ENCODE measurements around the gene SFT2D1. TPM values are rescaled to one million over a fixed set of nuclear protein-coding genes. Genes with fewer than 3 reads are reported as not detected.

SFT2D1 gene
- total and polyA plus RNA-seq, 9 of the 15 experiments (the other 6 are each of a cell fraction or from before 2014, with no cell fraction given): 54.4 to 140 (median 74.6) TPM

- TF ChIP-seq KAT8 (IDR thresholded peaks at IDR 0.05; ENCODE audit: low read depth) (no peak), ILK (tag; IDR thresholded peaks at IDR 0.05; ENCODE audit: borderline replicate concordance, low read depth) (no peak), ZNF175 (CRISPR knock-in tag; IDR thresholded peaks at IDR 0.05; ENCODE audit: low read depth) (0 out of 2 replicates have a peak, but pooled peaks have one; percentile 32), HDGF (IDR thresholded peaks at IDR 0.05) (no peak), ZKSCAN8 (CRISPR knock-in tag; IDR thresholded peaks at IDR 0.05) (no peak), RB1 (IDR thresholded peaks at IDR 0.05; ENCODE audit: low read depth) (no peak), ZNF444 (CRISPR knock-in tag; IDR thresholded peaks at IDR 0.05) (no peak), SRSF3 (IDR thresholded peaks at IDR 0.05; ENCODE audit: insufficient read depth, low read length) (no peak), ILF3 (IDR thresholded peaks at IDR 0.05; ENCODE audit: borderline replicate concordance) (no peak), TFAM (CRISPR knock-in tag; conservative IDR thresholded peaks at IDR 0.05) (no peak), PTTG1 (tag; IDR thresholded peaks at IDR 0.05; ENCODE audit: low read depth) (no peak), ATF7 (IDR thresholded peaks at IDR 0.05) (0 out of 2 replicates have a peak, but pooled peaks have one; percentile 32), CBX3 (IDR thresholded peaks at IDR 0.05; ENCODE audit: borderline replicate concordance in 1 of 2, low read length in 2 of 2) (peak in 1 of 2 experiments; percentile 29; a peak in 1 of 3 replicates), NBN (IDR thresholded peaks at IDR 0.05; ENCODE audit: low read depth) (no peak), SIRT6 (IDR thresholded peaks at IDR 0.05; ENCODE audit: low read depth, low read length) (no peak), TRIM24 (IDR thresholded peaks at IDR 0.05) (no peak), MAZ (CRISPR knock-in tag; conservative IDR thresholded peaks at IDR 0.05 in 1 of 2, IDR thresholded peaks at IDR 0.05 in 1 of 2) (no peak), ARHGAP35 (IDR thresholded peaks at IDR 0.05; ENCODE audit: partially characterized antibody) (no peak), ZBED1 (IDR thresholded peaks at IDR 0.05) (no peak), GATAD2A (IDR thresholded peaks at IDR 0.05) (no peak), RBM15 (IDR thresholded peaks at IDR 0.05; ENCODE audit: insufficient read depth, low read length) (no peak)
- TF ChIP-seq, protein P1, sequence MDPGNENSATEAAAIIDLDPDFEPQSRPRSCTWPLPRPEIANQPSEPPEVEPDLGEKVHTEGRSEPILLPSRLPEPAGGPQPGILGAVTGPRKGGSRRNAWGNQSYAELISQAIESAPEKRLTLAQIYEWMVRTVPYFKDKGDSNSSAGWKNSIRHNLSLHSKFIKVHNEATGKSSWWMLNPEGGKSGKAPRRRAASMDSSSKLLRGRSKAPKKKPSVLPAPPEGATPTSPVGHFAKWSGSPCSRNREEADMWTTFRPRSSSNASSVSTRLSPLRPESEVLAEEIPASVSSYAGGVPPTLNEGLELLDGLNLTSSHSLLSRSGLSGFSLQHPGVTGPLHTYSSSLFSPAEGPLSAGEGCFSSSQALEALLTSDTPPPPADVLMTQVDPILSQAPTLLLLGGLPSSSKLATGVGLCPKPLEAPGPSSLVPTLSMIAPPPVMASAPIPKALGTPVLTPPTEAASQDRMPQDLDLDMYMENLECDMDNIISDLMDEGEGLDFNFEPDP (CRISPR knock-in tag; IDR thresholded peaks at IDR 0.05): no peak
- TF ChIP-seq, protein P2, sequence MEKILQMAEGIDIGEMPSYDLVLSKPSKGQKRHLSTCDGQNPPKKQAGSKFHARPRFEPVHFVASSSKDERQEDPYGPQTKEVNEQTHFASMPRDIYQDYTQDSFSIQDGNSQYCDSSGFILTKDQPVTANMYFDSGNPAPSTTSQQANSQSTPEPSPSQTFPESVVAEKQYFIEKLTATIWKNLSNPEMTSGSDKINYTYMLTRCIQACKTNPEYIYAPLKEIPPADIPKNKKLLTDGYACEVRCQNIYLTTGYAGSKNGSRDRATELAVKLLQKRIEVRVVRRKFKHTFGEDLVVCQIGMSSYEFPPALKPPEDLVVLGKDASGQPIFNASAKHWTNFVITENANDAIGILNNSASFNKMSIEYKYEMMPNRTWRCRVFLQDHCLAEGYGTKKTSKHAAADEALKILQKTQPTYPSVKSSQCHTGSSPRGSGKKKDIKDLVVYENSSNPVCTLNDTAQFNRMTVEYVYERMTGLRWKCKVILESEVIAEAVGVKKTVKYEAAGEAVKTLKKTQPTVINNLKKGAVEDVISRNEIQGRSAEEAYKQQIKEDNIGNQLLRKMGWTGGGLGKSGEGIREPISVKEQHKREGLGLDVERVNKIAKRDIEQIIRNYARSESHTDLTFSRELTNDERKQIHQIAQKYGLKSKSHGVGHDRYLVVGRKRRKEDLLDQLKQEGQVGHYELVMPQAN (IDR thresholded peaks at IDR 0.05; ENCODE audit: borderline replicate concordance): no peak
- TF ChIP-seq, protein P3, sequence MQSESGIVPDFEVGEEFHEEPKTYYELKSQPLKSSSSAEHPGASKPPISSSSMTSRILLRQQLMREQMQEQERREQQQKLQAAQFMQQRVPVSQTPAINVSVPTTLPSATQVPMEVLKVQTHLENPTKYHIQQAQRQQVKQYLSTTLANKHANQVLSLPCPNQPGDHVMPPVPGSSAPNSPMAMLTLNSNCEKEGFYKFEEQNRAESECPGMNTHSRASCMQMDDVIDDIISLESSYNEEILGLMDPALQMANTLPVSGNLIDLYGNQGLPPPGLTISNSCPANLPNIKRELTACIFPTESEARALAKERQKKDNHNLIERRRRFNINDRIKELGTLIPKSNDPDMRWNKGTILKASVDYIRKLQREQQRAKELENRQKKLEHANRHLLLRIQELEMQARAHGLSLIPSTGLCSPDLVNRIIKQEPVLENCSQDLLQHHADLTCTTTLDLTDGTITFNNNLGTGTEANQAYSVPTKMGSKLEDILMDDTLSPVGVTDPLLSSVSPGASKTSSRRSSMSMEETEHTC (IDR thresholded peaks at IDR 0.05): no peak
- TF ChIP-seq, protein P4, sequence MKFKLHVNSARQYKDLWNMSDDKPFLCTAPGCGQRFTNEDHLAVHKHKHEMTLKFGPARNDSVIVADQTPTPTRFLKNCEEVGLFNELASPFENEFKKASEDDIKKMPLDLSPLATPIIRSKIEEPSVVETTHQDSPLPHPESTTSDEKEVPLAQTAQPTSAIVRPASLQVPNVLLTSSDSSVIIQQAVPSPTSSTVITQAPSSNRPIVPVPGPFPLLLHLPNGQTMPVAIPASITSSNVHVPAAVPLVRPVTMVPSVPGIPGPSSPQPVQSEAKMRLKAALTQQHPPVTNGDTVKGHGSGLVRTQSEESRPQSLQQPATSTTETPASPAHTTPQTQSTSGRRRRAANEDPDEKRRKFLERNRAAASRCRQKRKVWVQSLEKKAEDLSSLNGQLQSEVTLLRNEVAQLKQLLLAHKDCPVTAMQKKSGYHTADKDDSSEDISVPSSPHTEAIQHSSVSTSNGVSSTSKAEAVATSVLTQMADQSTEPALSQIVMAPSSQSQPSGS (CRISPR knock-in tag; IDR thresholded peaks at IDR 0.05): no peak
Observed at GRCh38 chr6:166286839-166287271, 55.5 kb downstream of the SFT2D1 start (continued).
